Right hindlimb (tissue), 1 donor: ENCODE data around the gene COL5A3.
A peak's percentile ranks its signal among the peaks of the same experiment; 100 is the strongest.
"Not testable (repeated sequence)": the region's sequence is repeated elsewhere in the genome, so short reads cannot be mapped to it uniquely, and the experiment has no call there.

Source experiments
- DNase-seq: peaks from one replicate; pipeline ENCODE4 v3.0.0-alpha.2; 2018

The COL5A3 gene

GRCh38 chr19:9968820-9969687, 41.2 kb downstream of the COL5A3 start:
- DNase-seq, result no peak

GRCh38 chr19:9967326-9967725, 43.0 kb downstream of the COL5A3 start:
- DNase-seq, result no peak

GRCh38 chr19:9966448-9966847, 43.9 kb downstream of the COL5A3 start:
- DNase-seq, result no peak

GRCh38 chr19:9966024-9966423, 44.3 kb downstream of the COL5A3 start:
- DNase-seq, result no peak

- no peak for DNase-seq
Observed at GRCh38 chr19:9962623-9963290, 47.5 kb downstream of the COL5A3 start.

GRCh38 chr19:9961103-9961502, 49.2 kb downstream of the COL5A3 start:
- DNase-seq, result no peak

- DNase-seq, result no peak
Observed at GRCh38 chr19:9958379-9958821, 51.9 kb downstream of the COL5A3 start.

- DNase-seq, result no peak
Observed at GRCh38 chr19:9956956-9957355, 53.3 kb downstream of the COL5A3 start.

GRCh38 chr19:9953802-9954542, 56.3 kb downstream of the COL5A3 start:
- DNase-seq, result no peak

GRCh38 chr19:9952276-9952675, 58.0 kb downstream of the COL5A3 start:
- DNase-seq, result no peak

GRCh38 chr19:9947441-9947840, 62.9 kb downstream of the COL5A3 start:
- no peak for DNase-seq

- not testable (repeated sequence) for DNase-seq
Observed at GRCh38 chr19:9946528-9947125, 63.7 kb downstream of the COL5A3 start.

- peak; percentile 97 for DNase-seq
Observed at GRCh38 chr19:9945319-9945966, 64.9 kb downstream of the COL5A3 start.

GRCh38 chr19:9943744-9944143, 66.6 kb downstream of the COL5A3 start:
- no peak for DNase-seq

GRCh38 chr19:9941671-9942070, 68.6 kb downstream of the COL5A3 start:
- no peak for DNase-seq

- DNase-seq, result no peak
Observed at GRCh38 chr19:9941231-9941630, 69.1 kb downstream of the COL5A3 start.

- DNase-seq, result no peak
Observed at GRCh38 chr19:9940778-9941177, 69.5 kb downstream of the COL5A3 start.

GRCh38 chr19:9939301-9939913, 70.9 kb downstream of the COL5A3 start:
- no peak for DNase-seq

- peak; percentile 42 for DNase-seq
Observed at GRCh38 chr19:9937001-9937411, 73.3 kb downstream of the COL5A3 start.

GRCh38 chr19:9936326-9937000, 73.8 kb downstream of the COL5A3 start, which contains the start of gene OLFM2:
Gene OLFM2, minus strand, starts transcription at chr19:9936515. Its CDS starts 149 bp downstream, at chr19:9936366.
- DNase-seq, result peak; percentile 73
